HG03469 (cell line): ENCODE results near the gene ASIC4.

Source experiments
- ATAC-seq: cut with Tn5 transposase; IDR thresholded peaks from one replicate; pipeline ENCODE4 v1.9.1; 2021; ENCODE audit warnings: mild to moderate bottlenecking, moderate library complexity, moderate number of reproducible peaks; ENCODE audit not compliant: unreplicated experiment

Gene ASIC4

DNA sequence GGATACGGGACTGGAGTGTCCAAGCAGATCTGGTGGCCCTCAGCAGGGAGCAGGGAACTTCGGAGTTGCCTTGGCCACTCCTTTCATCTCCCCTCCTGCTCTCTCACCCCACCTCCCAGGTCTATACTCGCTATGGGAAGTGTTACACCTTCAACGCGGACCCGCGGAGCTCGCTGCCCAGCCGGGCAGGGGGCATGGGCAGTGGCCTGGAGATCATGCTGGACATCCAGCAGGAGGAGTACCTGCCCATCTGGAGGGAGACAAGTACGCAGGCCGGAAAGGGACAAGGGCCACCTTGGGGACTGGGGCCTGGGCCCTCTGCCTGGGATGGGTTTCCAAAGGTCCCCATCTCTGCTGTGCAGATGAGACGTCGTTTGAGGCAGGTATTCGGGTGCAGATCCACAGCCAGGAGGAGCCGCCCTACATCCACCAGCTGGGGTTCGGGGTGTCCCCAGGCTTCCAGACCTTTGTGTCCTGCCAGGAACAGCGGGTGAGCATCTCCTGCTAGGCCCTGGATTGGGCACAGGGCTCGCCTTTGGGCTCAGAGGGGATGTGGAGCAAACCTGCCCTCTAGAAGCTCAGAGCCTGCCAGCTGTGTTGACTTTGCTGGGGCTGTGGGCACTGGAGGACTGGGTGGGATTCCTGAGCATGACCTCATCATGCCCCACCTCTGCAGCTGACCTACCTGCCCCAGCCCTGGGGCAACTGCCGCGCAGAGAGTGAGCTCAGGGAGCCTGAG, 17.5 kb downstream of the ASIC4 start:
- ATAC-seq, result no peak

- no peak for ATAC-seq
Measured at GRCh38 chr2:219532378-219532649, 18.0 kb downstream of the ASIC4 start.

GRCh38 chr2:219533930-219534661, 19.8 kb downstream of the ASIC4 start:
- no peak for ATAC-seq

GRCh38 chr2:219536425-219536824, 22.1 kb downstream of the ASIC4 start:
- no peak for ATAC-seq

DNA sequence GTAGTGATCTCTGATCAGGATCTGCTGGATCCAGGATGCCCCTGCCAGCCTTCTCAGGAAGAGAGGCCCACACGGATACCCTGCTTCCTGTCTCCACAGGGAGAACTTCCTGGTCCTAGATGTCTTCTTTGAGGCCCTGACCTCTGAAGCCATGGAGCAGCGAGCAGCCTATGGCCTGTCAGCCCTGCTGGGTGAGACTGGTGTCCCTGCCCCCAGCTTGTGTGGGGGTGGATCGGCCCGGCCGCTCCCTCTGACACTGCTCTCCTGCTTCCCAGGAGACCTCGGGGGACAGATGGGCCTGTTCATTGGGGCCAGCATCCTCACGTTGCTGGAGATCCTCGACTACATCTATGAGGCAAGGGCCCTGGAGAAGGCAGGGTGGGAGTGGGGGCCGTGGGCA, 22.7 kb downstream of the ASIC4 start:
- ATAC-seq, result no peak

GRCh38 chr2:219537657-219538488, 23.6 kb downstream of the ASIC4 start:
- no peak for ATAC-seq

GRCh38 chr2:219538504-219538951, 24.2 kb downstream of the ASIC4 start:
- no peak for ATAC-seq

DNA sequence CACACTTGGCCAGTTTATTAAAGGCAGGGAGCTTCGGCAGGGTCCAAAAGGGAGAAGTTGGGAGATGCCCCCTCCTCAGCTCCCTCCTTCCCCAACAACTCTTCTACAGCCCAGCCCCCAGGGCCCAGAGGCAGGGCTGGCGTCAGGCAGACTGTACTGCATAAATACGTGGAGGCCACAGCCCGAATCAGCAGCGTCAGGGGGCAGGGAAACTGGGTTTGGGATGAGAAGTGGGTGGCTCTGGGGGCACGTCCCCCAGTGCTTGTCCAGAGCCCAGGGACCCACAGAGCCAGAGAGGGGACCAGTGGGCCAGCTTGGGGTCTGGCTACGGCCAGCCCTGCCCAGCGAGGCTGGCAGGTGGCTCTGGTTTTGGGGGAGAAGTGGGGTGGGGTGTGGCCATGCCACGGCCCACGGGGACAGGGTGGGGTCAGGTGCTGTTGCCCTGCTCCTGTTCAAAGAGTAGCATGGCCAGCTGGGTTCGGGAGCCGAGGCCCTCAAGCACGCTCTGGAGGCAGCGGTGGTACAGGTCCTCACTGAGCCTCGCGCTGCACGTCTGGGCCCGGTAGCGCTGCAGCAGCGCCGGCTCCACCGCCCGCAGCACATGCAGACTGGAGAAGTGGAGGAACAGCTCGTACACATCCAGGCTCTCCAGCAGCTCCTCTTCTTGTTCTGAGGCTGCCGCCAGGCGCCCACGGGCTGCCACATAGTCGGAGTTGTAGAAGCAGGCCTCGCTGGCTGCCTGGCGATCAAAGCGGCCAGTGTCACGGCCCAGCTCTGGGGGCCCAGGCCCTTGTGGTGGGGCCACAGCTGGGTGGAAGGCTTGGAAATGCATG, 24.9 kb downstream of the ASIC4 start:
- ATAC-seq, result no peak

DNA sequence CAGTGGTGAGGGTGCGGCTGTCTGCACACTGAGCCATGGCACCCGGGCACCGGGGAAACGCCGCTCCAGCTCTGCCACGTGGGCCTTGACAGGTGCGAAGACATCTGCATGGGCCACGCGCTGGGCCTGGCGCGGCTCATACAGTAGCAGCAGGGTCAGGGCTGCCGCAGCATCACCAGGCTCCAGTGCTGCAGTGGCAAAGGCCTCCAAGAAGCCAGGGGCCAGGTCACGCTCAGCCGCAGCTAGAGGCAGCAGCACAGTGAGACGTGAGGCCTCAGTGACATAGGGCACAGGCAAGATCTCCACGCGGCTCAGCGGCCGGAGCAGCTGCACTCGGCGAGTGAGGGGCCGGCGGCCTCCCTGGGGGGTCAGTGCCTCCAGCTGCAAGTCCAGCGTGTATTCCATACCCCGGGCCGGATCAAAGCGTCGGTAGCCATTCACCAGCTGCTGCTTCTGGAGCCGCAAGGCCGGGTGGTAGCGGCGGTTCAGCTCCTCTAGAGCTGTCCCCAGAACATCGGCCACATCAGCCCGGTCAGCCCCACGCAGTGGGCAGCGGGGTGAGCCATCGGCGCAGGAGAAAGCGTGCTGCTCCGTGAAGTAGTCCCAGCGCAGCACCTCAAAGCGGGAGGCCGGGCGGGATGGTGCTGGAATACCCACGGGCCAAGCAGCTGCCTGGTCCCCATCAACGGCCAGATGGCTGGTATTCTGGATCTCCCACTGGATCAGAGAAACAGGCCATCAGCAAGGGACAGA, 25.8 kb downstream of the ASIC4 start:
- ATAC-seq, result no peak

- no peak for ATAC-seq
Measured at GRCh38 chr2:219540784-219541504, 26.7 kb downstream of the ASIC4 start.

- peak; percentile 46 for ATAC-seq
Measured at GRCh38 chr2:219541611-219542180, 27.4 kb downstream of the ASIC4 start.

DNA sequence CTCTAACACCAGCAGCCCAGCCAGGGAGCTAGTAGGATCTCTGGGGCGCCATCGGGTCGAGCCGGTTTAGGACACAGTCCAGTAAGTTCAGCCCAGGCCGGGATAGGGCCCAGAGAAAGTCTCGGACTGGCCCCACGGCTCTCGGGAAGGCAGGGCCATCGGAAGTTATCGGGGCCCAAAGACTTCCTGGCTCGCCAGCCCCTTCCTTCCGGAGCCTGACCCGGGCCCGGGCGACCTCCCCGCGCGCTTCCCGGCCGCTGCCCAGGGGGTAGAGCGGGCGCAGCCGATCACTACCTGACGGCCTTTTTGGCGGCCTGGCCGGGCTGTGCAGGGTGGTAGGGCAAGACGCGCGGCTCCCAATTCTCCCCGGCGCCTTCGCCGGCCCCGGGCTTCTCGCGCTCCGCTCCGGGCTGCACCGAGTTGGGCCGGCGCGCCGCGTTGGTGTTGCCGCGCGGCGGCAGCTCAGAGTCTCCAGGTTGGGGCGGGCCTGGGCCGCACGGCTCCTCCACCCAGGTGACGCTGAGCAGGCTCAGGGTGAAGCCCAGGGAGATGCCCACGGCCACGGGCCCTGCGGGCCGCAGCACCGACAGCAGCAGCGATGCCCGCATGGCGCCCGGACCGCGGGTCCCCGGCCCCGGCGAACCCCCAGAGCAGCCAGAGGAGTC, 28.8 kb downstream of the ASIC4 start:
- no peak for ATAC-seq

DNA sequence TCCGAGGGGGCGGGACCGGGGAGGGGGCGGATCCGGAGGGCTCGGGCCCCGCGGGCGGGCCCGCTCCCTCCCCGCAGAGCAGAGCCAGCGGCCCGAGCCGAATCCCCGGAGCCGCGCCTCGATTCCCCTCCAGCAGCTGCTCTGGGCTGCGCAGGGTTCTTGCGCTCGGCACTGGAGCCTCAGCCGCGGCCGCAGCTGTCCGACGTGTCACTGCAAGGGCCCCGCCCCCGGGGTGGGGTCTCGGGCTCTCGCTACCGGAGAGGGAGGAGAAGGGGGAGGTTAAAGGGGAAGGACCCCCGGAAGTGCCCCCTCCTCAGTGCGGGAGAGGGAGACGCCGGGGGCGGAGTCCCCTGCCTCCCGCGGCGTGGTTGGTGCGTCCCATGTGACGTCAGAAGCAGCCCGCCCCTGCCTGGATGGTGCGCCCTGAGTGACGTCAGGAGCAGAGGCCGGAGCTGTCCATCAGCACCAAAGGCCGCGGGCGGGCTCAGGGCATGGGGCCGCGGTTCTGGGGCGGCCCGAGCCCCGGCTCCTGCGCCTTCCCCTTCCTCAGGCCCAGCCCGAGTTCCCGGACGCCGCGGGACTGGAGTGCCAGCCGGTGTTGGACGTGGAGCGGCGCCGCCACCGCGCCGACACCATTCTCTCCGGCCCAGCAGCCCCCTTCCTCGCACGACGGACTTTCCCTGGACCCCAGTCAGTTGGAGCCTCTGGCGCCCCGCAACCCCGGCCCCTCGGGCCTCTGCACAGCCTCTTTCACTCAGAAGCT, 29.5 kb downstream of the ASIC4 start, which contains the start of the genes CHPF and TMEM198:
TSS of gene CHPF (minus strand) at position 214 of the 763 bp plus-strand sequence. CDS start 271 bp downstream, outside the sequence.
TSS of gene TMEM198 (plus strand) at position 433 of the 763 bp plus-strand sequence. CDS start 700 bp downstream, outside the sequence.
- ATAC-seq, result peak; percentile 53

DNA sequence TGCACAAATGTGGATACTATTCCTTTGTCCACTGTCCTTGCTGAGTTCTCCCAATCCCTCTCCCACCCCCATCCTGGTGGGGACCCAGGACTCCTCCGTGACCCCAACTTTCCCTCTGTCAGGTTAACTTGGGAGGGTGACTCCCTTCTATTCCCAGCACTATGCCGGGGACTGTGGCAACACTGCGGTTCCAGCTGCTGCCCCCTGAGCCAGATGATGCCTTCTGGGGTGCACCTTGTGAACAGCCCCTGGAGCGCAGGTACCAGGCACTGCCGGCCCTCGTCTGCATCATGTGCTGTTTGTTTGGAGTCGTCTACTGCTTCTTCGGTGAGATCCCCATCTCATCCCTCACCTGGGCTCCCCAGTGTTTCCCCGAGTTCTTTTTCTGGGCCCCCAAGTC, 30.3 kb downstream of the ASIC4 start:
- no peak for ATAC-seq

DNA sequence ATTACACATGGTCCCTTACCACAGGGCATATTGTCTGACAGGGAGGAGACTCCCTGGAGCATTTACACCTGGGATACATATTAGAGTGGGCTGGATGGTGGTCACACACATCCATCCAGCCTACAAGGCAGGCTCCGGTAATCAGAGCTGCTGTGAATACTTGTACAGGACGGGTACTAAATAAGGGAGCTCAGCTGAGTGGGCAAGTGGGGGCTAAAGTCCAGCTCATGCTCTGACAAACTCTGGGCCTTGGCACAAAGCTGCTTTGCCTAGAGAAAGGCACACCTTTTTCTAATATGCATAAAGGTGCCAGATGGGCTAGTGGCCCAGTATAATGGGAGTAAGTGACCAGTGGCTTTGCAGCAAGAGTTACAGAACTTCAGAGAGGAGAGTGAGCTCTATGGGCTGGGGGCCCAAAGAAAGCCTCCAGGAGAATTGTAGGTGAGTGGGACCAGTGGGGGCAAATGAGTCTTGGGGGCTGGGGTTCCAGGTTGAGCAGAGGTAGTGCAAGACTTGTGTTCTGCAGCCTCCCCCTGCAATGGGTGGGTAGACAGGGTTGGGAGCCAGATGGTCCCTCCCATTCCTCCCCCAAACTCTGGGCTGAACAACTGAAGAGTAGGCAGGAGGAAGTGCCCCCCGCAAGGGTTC, 31.1 kb downstream of the ASIC4 start:
- no peak for ATAC-seq

GRCh38 chr2:219545943-219546352, 31.7 kb downstream of the ASIC4 start:
- ATAC-seq, result no peak

DNA sequence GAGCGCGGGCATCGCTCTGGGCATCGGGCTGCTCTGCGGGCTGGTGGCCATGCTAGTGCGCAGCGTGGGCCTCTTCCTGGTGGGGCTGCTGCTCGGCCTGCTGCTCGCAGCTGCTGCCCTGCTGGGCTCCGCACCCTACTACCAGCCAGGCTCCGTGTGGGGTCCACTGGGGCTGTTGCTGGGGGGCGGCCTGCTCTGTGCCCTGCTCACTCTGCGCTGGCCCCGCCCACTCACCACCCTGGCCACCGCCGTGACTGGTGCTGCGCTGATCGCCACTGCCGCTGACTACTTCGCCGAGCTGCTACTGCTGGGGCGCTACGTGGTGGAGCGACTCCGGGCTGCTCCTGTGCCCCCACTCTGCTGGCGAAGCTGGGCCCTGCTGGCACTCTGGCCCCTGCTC, 33.3 kb downstream of the ASIC4 start:
- ATAC-seq, result no peak
